GM23338 (cell line): Measurements from ENCODE around the gene MYH13. TPM values are rescaled to one million over a fixed set of nuclear protein-coding genes. Genes with fewer than 3 reads are reported as not detected.

ENCODE experiments used
- ATAC-seq: fragments of 200-7000 bp; cut with Tn5 transposase; 3 replicates; pipeline ENCODE4 v1.9.1; 2020
- DNase-seq: peaks from one replicate; pipeline ENCODE4 v3.0.0-alpha.2; 2015; ENCODE audit warnings: low spot score
- H2AFZ ChIP-seq: fragments of 200-600 bp; sonication (generic); 2 replicates; pipeline ENCODE4 v1.8.0; 2016; ENCODE audit warnings: antibody characterized with exemption, mild to moderate bottlenecking, moderate library complexity
- H3F3A ChIP-seq: fragments of 200-600 bp; sonication (generic); replicated peaks from 2 replicates; pipeline ENCODE4 v1.8.0; 2017; ENCODE audit warnings: antibody characterized with exemption, mixed run types, low read depth
- H3K27ac ChIP-seq: fragments of 200-600 bp; sonication (generic); 2 replicates; pipeline ENCODE4 v1.6.1; 2016; ENCODE audit warnings: low read depth
- H3K27me3 ChIP-seq: fragments of 200-600 bp; sonication (generic); 2 replicates; pipeline ENCODE4 v1.8.0; 2016; ENCODE audit warnings: mild to moderate bottlenecking, mixed run types, moderate library complexity; ENCODE audit not compliant: insufficient read depth
- H3K36me3 ChIP-seq: fragments of 200-600 bp; sonication (generic); 2 replicates; pipeline ENCODE4 v1.8.0; 2016; ENCODE audit warnings: mild to moderate bottlenecking; ENCODE audit not compliant: insufficient read depth
- H3K4me1 ChIP-seq: fragments of 200-600 bp; sonication (generic); 2 replicates; pipeline ENCODE4 v1.8.0; 2016; ENCODE audit warnings: mild to moderate bottlenecking, moderate library complexity; ENCODE audit not compliant: insufficient read depth
- H3K4me2 ChIP-seq: fragments of 200-600 bp; sonication (generic); 2 replicates; pipeline ENCODE4 v1.7.1; 2017; ENCODE audit warnings: mixed run types
- H3K4me3 ChIP-seq: fragments of 200-600 bp; sonication (generic); 2 replicates; pipeline ENCODE4 v1.6.1; 2016; ENCODE audit warnings: mixed run types
- H3K79me2 ChIP-seq: fragments of 200-600 bp; sonication (generic); replicated peaks from 2 replicates; pipeline ENCODE4 v1.8.0; 2017; ENCODE audit warnings: mild to moderate bottlenecking; ENCODE audit not compliant: insufficient read depth
- H3K9me2 ChIP-seq: fragments of 200-600 bp; sonication (generic); 2 replicates; pipeline ENCODE4 v1.8.0; 2017; ENCODE audit not compliant: insufficient read depth
- H4K20me1 ChIP-seq: fragments of 200-600 bp; sonication (generic); replicated peaks from 2 replicates; pipeline ENCODE4 v1.8.0; 2017; ENCODE audit warnings: mild to moderate bottlenecking; ENCODE audit not compliant: insufficient read depth
- H3K27ac Mint-ChIP-seq: 2 replicates; pipeline ENCODE4 v1.8.0; 2020; ENCODE audit warnings: inconsistent platforms, mild to moderate bottlenecking, moderate library complexity, mixed read lengths
- H3K27me3 Mint-ChIP-seq: 3 replicates; pipeline ENCODE4 v1.8.0; 2022; ENCODE audit warnings: low read depth, mild to moderate bottlenecking, moderate library complexity, mixed read lengths, inconsistent platforms; ENCODE audit not compliant: insufficient read depth, poor library complexity
- H3K36me3 Mint-ChIP-seq: 3 replicates; pipeline ENCODE4 v1.8.0; 2021; ENCODE audit warnings: low read depth, mild to moderate bottlenecking, inconsistent platforms, moderate library complexity, mixed read lengths
- H3K4me1 Mint-ChIP-seq: 3 replicates; pipeline ENCODE4 v1.8.0; 2020; ENCODE audit warnings: mild to moderate bottlenecking, inconsistent platforms, mixed read lengths
- H3K4me3 Mint-ChIP-seq: 3 replicates; pipeline ENCODE4 v1.8.0; 2021; ENCODE audit warnings: moderate library complexity, mild to moderate bottlenecking, inconsistent platforms, mixed read lengths
- H3K9me3 Mint-ChIP-seq: 3 replicates; pipeline ENCODE4 v1.8.0; 2020; ENCODE audit warnings: moderate library complexity, mild to moderate bottlenecking, inconsistent platforms, mixed read lengths
- CREB1 ChIP-seq: fragments of 250-450 bp; sonication (Bioruptor Pico); IDR thresholded peaks from 2 replicates; pipeline ENCODE4 v1.5.0; 2020; ENCODE audit warnings: low read depth, mild to moderate bottlenecking, moderate library complexity
- JUNB ChIP-seq: IDR thresholded peaks from one replicate; pipeline ENCODE4 v1.6.1; 2016; ENCODE audit warnings: antibody characterized with exemption; ENCODE audit not compliant: unreplicated experiment
- POLR2AphosphoS5 ChIP-seq: IDR thresholded peaks from 2 replicates; pipeline ENCODE4 v1.6.1; 2016; ENCODE audit warnings: antibody characterized with exemption, low read depth
- STAT1 ChIP-seq: IDR thresholded peaks from one replicate; pipeline ENCODE4 v1.6.1; 2016; ENCODE audit warnings: antibody characterized with exemption; ENCODE audit not compliant: unreplicated experiment
- ZNF114 ChIP-seq: fragments of 250-450 bp; sonication (Bioruptor Pico); IDR thresholded peaks from 2 replicates; pipeline ENCODE4 v1.5.0; 2020; ENCODE audit warnings: mild to moderate bottlenecking, moderate library complexity
- ZNF331 ChIP-seq: fragments of 250-450 bp; sonication (Bioruptor Pico); IDR thresholded peaks from 2 replicates; pipeline ENCODE4 v1.5.0; 2020; ENCODE audit warnings: low read depth, mild to moderate bottlenecking, moderate library complexity
- polyA plus RNA-seq: library from polyadenylated mRNA; unstranded; fragments of >200 nt; fragmentation: Nextera tagmentation; extraction: Ambion mirVana; gene quantifications from 2 replicates; pipeline ENCODE4 v1.2.1, GENCODE V29; 2016
- total RNA-seq: library from RNA; depleted of rRNA; stranded (reverse); fragments of >200 nt; shearing (Covaris generic); gene quantifications from 2 replicates; pipeline ENCODE4 v1.2.3, GENCODE V29; 2014
- TF ChIP-seq, protein P1 (sequence below), 2 experiments: fragments of 200-600 bp in 1 of 2; sonication (generic) in 1 of 2; conservative IDR thresholded peaks; 2 replicates each; pipeline versions ENCODE4 v1.5.1 to v1.6.1; 2016 to 2017; ENCODE audit warnings: antibody characterized with exemption in 2 of 2, low read depth in 2 of 2, mild to moderate bottlenecking in 2 of 2, moderate library complexity in 1 of 2
- TF ChIP-seq, protein P2 (sequence below): IDR thresholded peaks from one replicate; pipeline ENCODE4 v1.6.1; 2018; ENCODE audit warnings: antibody characterized with exemption; ENCODE audit not compliant: unreplicated experiment
- TF ChIP-seq, protein P3 (sequence below): IDR thresholded peaks from 2 replicates; pipeline ENCODE4 v1.6.1; 2016; ENCODE audit warnings: antibody characterized with exemption

The MYH13 gene
- total and polyA plus RNA-seq, 2 experiments from 2014 or later = not detected

DNA sequence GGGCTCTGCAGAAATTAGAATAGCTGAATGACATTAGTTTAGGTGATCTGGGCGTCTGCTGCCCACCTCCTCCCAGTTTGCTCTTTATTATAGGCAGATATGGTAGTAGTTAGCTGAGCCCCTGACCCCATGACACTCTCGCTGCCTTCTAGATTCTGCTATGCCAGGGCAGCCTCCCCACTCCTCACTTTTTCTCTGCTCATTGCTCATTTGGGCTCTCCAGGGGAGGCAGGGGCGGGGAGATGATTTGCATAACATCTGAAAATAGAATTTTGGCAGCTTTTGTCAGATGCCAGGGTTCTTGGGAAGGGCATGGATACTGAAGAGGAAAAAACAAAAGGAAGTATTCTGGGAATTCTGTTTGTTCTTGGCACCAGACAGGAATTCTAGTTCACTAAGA, 96.4 kb downstream of the MYH13 start:
- H3K9me3 Mint-ChIP-seq = no peaks in the 10 kb centered on the region
- TF ChIP-seq, protein P1, sequence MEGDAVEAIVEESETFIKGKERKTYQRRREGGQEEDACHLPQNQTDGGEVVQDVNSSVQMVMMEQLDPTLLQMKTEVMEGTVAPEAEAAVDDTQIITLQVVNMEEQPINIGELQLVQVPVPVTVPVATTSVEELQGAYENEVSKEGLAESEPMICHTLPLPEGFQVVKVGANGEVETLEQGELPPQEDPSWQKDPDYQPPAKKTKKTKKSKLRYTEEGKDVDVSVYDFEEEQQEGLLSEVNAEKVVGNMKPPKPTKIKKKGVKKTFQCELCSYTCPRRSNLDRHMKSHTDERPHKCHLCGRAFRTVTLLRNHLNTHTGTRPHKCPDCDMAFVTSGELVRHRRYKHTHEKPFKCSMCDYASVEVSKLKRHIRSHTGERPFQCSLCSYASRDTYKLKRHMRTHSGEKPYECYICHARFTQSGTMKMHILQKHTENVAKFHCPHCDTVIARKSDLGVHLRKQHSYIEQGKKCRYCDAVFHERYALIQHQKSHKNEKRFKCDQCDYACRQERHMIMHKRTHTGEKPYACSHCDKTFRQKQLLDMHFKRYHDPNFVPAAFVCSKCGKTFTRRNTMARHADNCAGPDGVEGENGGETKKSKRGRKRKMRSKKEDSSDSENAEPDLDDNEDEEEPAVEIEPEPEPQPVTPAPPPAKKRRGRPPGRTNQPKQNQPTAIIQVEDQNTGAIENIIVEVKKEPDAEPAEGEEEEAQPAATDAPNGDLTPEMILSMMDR (conservative IDR thresholded peaks at IDR 0.05; ENCODE audit: low read depth in 2 of 2) = no peak
- TF ChIP-seq CREB1 (CRISPR knock-in tag) (no peak), POLR2AphosphoS5 (no peak)
- ATAC-seq (no peak), DNase-seq (peak; percentile 44)
- Histone ChIP-seq H3K4me3 (no peak overlapping the region), H3K79me2 (no peaks in the 10 kb centered on the region), H3K36me3 (no peaks in the 10 kb centered on the region), H4K20me1 (no peaks in the 10 kb centered on the region), H3K27me3 (no peaks in the 10 kb centered on the region), H3K27ac (no peak overlapping the region), H2AFZ (no peak overlapping the region), H3K4me1 (peaks cover 5% of the 10 kb centered on the region; the same call in 1 of the 2 replicates), H3K9me2 (no peaks in the 10 kb centered on the region), H3F3A (no peaks in the 10 kb centered on the region), H3K4me2 (no peak overlapping the region)
- H3K27ac Mint-ChIP-seq = no peak overlapping the region
- H3K27me3 Mint-ChIP-seq = peaks cover 7% of the 10 kb centered on the region
- H3K36me3 Mint-ChIP-seq = no peaks in the 10 kb centered on the region
- H3K4me1 Mint-ChIP-seq = peaks cover 14% of the 10 kb centered on the region
- H3K4me3 Mint-ChIP-seq = no peak overlapping the region

DNA sequence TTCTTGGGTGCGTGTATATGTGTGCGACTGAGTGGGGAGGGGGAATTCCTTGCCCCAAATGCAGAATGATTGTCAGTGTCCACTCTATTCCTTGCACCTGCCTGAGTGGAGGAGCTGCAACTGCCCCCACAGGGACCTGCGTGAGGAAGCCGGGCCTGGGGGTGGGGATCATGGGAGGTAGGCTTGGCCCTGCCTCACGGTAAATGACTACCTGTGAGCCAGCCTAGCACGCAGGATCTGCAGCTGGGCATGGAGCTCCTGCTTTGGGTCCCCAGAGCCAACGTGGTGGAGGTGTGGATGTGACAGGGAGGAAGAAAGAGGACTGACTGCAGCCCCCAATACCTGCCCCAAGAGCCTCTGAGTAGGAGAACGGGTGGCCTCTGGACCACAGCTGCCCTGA, 97.4 kb downstream of the MYH13 start:
- Histone ChIP-seq H3K4me3 (no peak overlapping the region), H4K20me1 (no peaks in the 10 kb centered on the region), H3K36me3 (no peaks in the 10 kb centered on the region), H3K27ac (no peak overlapping the region), H3K9me2 (no peaks in the 10 kb centered on the region), H3K27me3 (no peaks in the 10 kb centered on the region), H3F3A (no peaks in the 10 kb centered on the region), H2AFZ (no peak overlapping the region), H3K4me1 (peaks cover 5% of the 10 kb centered on the region; the same call in 1 of the 2 replicates), H3K79me2 (no peaks in the 10 kb centered on the region), H3K4me2 (no peak overlapping the region)
- ATAC-seq (no peak), DNase-seq (no peak)
- H3K27ac Mint-ChIP-seq = no peak overlapping the region
- no peak overlapping the region for H3K4me3 Mint-ChIP-seq
- no peaks in the 10 kb centered on the region for H3K36me3 Mint-ChIP-seq
- peaks cover 8% of the 10 kb centered on the region for H3K27me3 Mint-ChIP-seq
- no peaks in the 10 kb centered on the region for H3K9me3 Mint-ChIP-seq
- peaks cover 14% of the 10 kb centered on the region for H3K4me1 Mint-ChIP-seq
- TF ChIP-seq ZNF114 (CRISPR knock-in tag) = no peak
- TF ChIP-seq STAT1 = no peak
- TF ChIP-seq ZNF331 = no peak
- TF ChIP-seq, protein P2, sequence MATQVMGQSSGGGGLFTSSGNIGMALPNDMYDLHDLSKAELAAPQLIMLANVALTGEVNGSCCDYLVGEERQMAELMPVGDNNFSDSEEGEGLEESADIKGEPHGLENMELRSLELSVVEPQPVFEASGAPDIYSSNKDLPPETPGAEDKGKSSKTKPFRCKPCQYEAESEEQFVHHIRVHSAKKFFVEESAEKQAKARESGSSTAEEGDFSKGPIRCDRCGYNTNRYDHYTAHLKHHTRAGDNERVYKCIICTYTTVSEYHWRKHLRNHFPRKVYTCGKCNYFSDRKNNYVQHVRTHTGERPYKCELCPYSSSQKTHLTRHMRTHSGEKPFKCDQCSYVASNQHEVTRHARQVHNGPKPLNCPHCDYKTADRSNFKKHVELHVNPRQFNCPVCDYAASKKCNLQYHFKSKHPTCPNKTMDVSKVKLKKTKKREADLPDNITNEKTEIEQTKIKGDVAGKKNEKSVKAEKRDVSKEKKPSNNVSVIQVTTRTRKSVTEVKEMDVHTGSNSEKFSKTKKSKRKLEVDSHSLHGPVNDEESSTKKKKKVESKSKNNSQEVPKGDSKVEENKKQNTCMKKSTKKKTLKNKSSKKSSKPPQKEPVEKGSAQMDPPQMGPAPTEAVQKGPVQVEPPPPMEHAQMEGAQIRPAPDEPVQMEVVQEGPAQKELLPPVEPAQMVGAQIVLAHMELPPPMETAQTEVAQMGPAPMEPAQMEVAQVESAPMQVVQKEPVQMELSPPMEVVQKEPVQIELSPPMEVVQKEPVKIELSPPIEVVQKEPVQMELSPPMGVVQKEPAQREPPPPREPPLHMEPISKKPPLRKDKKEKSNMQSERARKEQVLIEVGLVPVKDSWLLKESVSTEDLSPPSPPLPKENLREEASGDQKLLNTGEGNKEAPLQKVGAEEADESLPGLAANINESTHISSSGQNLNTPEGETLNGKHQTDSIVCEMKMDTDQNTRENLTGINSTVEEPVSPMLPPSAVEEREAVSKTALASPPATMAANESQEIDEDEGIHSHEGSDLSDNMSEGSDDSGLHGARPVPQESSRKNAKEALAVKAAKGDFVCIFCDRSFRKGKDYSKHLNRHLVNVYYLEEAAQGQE = no peak
- TF ChIP-seq, protein P1 (conservative IDR thresholded peaks at IDR 0.05; ENCODE audit: low read depth in 2 of 2) = no peak
- no peak for TF ChIP-seq POLR2AphosphoS5
- TF ChIP-seq JUNB = no peak
- no peak for TF ChIP-seq CREB1 (CRISPR knock-in tag)
- TF ChIP-seq, protein P3, sequence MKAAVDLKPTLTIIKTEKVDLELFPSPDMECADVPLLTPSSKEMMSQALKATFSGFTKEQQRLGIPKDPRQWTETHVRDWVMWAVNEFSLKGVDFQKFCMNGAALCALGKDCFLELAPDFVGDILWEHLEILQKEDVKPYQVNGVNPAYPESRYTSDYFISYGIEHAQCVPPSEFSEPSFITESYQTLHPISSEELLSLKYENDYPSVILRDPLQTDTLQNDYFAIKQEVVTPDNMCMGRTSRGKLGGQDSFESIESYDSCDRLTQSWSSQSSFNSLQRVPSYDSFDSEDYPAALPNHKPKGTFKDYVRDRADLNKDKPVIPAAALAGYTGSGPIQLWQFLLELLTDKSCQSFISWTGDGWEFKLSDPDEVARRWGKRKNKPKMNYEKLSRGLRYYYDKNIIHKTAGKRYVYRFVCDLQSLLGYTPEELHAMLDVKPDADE = no peak
